GM21786 (cell line): ENCODE measurements around the gene PRLR.

Experiments
- ATAC-seq: cut with Tn5 transposase; IDR thresholded peaks from one replicate; pipeline ENCODE4 v1.9.1; 2021; ENCODE audit not compliant: unreplicated experiment

PRLR gene

GRCh38 chr5:35162848-35163709 lies 67.2 kb downstream of the PRLR start:
- no peak for ATAC-seq

GRCh38 chr5:35161652-35162273 lies 68.5 kb downstream of the PRLR start:
- no peak for ATAC-seq

- ATAC-seq = no peak
Measured at GRCh38 chr5:35160486-35161116, 69.7 kb downstream of the PRLR start.

GRCh38 chr5:35159370-35159742 lies 70.9 kb downstream of the PRLR start:
- ATAC-seq = no peak

- no peak for ATAC-seq
Measured at GRCh38 chr5:35158622-35159369, 71.5 kb downstream of the PRLR start.

GRCh38 chr5:35158204-35158603 lies 72.1 kb downstream of the PRLR start:
- no peak for ATAC-seq

- ATAC-seq = no peak
Measured at GRCh38 chr5:35153375-35153932, 76.8 kb downstream of the PRLR start.

GRCh38 chr5:35152733-35153132 lies 77.6 kb downstream of the PRLR start:
- ATAC-seq = no peak

- ATAC-seq = no peak
Measured at GRCh38 chr5:35151146-35151920, 79.0 kb downstream of the PRLR start.

GRCh38 chr5:35149041-35149440 lies 81.2 kb downstream of the PRLR start:
- no peak for ATAC-seq

GRCh38 chr5:35146406-35146805 lies 83.9 kb downstream of the PRLR start:
- no peak for ATAC-seq

GRCh38 chr5:35145691-35146317 lies 84.5 kb downstream of the PRLR start:
- ATAC-seq = no peak

GRCh38 chr5:35145012-35145411 lies 85.3 kb downstream of the PRLR start:
- ATAC-seq = no peak

- no peak for ATAC-seq
Measured at GRCh38 chr5:35143841-35144240, 86.4 kb downstream of the PRLR start.

GRCh38 chr5:35141739-35142138 lies 88.5 kb downstream of the PRLR start:
- no peak for ATAC-seq

- no peak for ATAC-seq
Measured at GRCh38 chr5:35138232-35138631, 92.1 kb downstream of the PRLR start.

GRCh38 chr5:35136386-35136785 lies 93.9 kb downstream of the PRLR start:
- no peak for ATAC-seq

- no peak for ATAC-seq
Measured at GRCh38 chr5:35135239-35135700, 95.0 kb downstream of the PRLR start.

GRCh38 chr5:35134278-35135030 lies 95.8 kb downstream of the PRLR start:
- ATAC-seq = no peak
